CD4-positive, alpha-beta T cell (primary cell): ENCODE measurements around the gene SPEM1. TPM values are rescaled to one million over a fixed set of nuclear protein-coding genes. Genes with fewer than 3 reads are reported as not detected.
A peak's percentile ranks its signal among the peaks of the same experiment; 100 is the strongest.

Experiments
- ATAC-seq: fragments of 200-7000 bp; cut with Tn5 transposase; one replicate; pipeline ENCODE4 v1.10.0; 2022; ENCODE audit warnings: mild to moderate bottlenecking; ENCODE audit not compliant: poor library complexity
- CTCF ChIA-PET: fragments of 350-600 bp; sonication (Branson Sonifier 250); formaldehyde crosslinking; loops from one replicate; lab custom pipeline; 2021; ENCODE audit warnings: antibody characterized with exemption, inconsistent platforms; lab: Charles Lee
- POLR2A ChIA-PET: fragments of 350-600 bp; sonication (Branson Sonifier 250); formaldehyde crosslinking; loops from one replicate; lab custom pipeline; 2021; ENCODE audit warnings: antibody characterized with exemption, inconsistent platforms; lab: Charles Lee
- DNase-seq, 14 experiments: peaks; one replicate each; pipeline ENCODE4 v3.0.0-alpha.2; 2013 to 2020; ENCODE audit warnings: mixed read lengths in 2 of 14
- H3K27ac ChIP-seq, 2 donors: one replicate each; pipeline versions ENCODE4 v1.5.1 to v1.7.0; 2013; ENCODE audit warnings: low read length in 2 of 2, low read depth in 1 of 2, mild to moderate bottlenecking in 1 of 2
- H3K27me3 ChIP-seq, 2 experiments: 1 replicate in 1 of 2; 2 replicates in 1 of 2; pipeline versions ENCODE4 v1.6.1 to v1.7.0; 2013; ENCODE audit warnings: low read length in 2 of 2, control low read depth in 1 of 2, mild to moderate bottlenecking in 1 of 2, moderate library complexity in 1 of 2; ENCODE audit not compliant: insufficient read depth in 2 of 2, control insufficient read depth in 1 of 2
- H3K36me3 ChIP-seq: one replicate; pipeline ENCODE4 v1.6.1; 2013; ENCODE audit warnings: low read length, control low read depth; ENCODE audit not compliant: insufficient read depth
- H3K4me1 ChIP-seq: one replicate; pipeline ENCODE4 v1.6.1; 2013; ENCODE audit warnings: low read length, control low read depth; ENCODE audit not compliant: insufficient read depth
- H3K4me3 ChIP-seq: one replicate; pipeline ENCODE4 v1.5.1; 2013; ENCODE audit warnings: mild to moderate bottlenecking, low read length, moderate library complexity
- H3K9me3 ChIP-seq, 2 experiments: 1 replicate in 1 of 2; 2 replicates in 1 of 2; pipeline versions ENCODE4 v1.6.1 to v1.7.0; 2013; ENCODE audit warnings: low read length in 2 of 2, mild to moderate bottlenecking in 2 of 2, control low read depth in 1 of 2, moderate library complexity in 1 of 2; ENCODE audit not compliant: control insufficient read depth in 1 of 2, insufficient read depth in 1 of 2
- H3K27ac Mint-ChIP-seq: one replicate; pipeline ENCODE4 v1.8.0; 2020; ENCODE audit warnings: mixed read lengths
- H3K27me3 Mint-ChIP-seq: one replicate; pipeline ENCODE4 v1.8.0; 2021; ENCODE audit warnings: mixed read lengths
- H3K36me3 Mint-ChIP-seq: one replicate; pipeline ENCODE4 v1.8.0; 2021; ENCODE audit warnings: low read depth, mixed read lengths
- H3K4me1 Mint-ChIP-seq: one replicate; pipeline ENCODE4 v1.8.0; 2021; ENCODE audit warnings: low read depth, mixed read lengths
- H3K4me3 Mint-ChIP-seq: one replicate; pipeline ENCODE4 v1.8.0; 2020; ENCODE audit warnings: mild to moderate bottlenecking, mixed read lengths
- H3K9me3 Mint-ChIP-seq: one replicate; pipeline ENCODE4 v1.8.0; 2020; ENCODE audit warnings: mixed read lengths
- CTCF ChIP-seq: fragments of 200-600 bp; IDR thresholded peaks from one replicate; pipeline ENCODE4 v1.8.0; 2022; ENCODE audit warnings: antibody characterized with exemption, mild to moderate bottlenecking
- intact Hi-C, 2 experiments: fragments of 100-400 bp; cut with DNase I in 1 of 2; cut with micrococcal nuclease in 1 of 2; formaldehyde crosslinking; loops; one replicate each; pipeline versions ENCODE4 v1.15.1 to v1.9.0; 2023 to 2025; cut with DNase I, micrococcal nuclease
- total RNA-seq, 174 experiments: library from RNA in 2 of 174; stranded (reverse) in 2 of 174; gene quantifications; one replicate each; pipeline ENCODE4 v1.2.3 and lab custom pipeline; 2021 to 2026

Gene SPEM1
- total RNA-seq, 2 experiments from 2014 or later: not detected

- Mint-ChIP-seq H3K27ac (peak overlapping the region; percentile 43), H3K9me3 (no peaks in the 10 kb centered on the region)
These were observed 39.9 kb downstream of the SPEM1 start for GRCh38 chr17:7459961-7460545.

GRCh38 chr17:7460850-7461660 lies 40.9 kb downstream of the SPEM1 start:
- ATAC-seq (no peak), DNase-seq (no peak)
- POLR2A ChIA-PET: interaction anchor here (1.8 to 12.5 kb wide), 3 partner anchors 17 to 123 kb away, joined by 5 to 137 read pairs (median 6); partner anchors contain the start of genes MPDU1, SLC35G6, TMEM102 and ZBTB4
- peaks cover 28% of the 10 kb centered on the region for H3K36me3 Mint-ChIP-seq
- H3K36me3 ChIP-seq: peaks cover 35% of the 10 kb centered on the region
- H3K4me3 Mint-ChIP-seq: no peak overlapping the region
- intact Hi-C loops: loop anchor here in 1 of 2 experiments (2.0 kb wide), 1 partner anchor 16 kb away; no protein-coding TSS in a partner anchor
- H3K27ac Mint-ChIP-seq: peak overlapping the region; percentile 12
- no peak overlapping the region for H3K4me3 ChIP-seq
- H3K27ac ChIP-seq: no peak overlapping the region
- H3K9me3 ChIP-seq: no peaks in the 10 kb centered on the region
- peaks cover 17% of the 10 kb centered on the region for H3K4me1 Mint-ChIP-seq
- H3K27me3 ChIP-seq: no peaks in the 10 kb centered on the region
- no peaks in the 10 kb centered on the region for H3K9me3 Mint-ChIP-seq
- CTCF ChIA-PET: no interaction called here
- TF ChIP-seq CTCF: no peak
- H3K27me3 Mint-ChIP-seq: no peaks in the 10 kb centered on the region
- peaks cover 9% of the 10 kb centered on the region for H3K4me1 ChIP-seq

More at GRCh38 chr17:7459961-7460545, 39.9 kb downstream of the SPEM1 start:
- Histone ChIP-seq H3K9me3 (no peaks in the 10 kb centered on the region), H3K27me3 (no peaks in the 10 kb centered on the region), H3K27ac (no peak overlapping the region), H3K36me3 (peaks cover 27% of the 10 kb centered on the region), H3K4me3 (no peak overlapping the region), H3K4me1 (peaks cover 11% of the 10 kb centered on the region)
- Mint-ChIP-seq H3K4me3 (peak overlapping the region; percentile 56), H3K4me1 (peaks cover 23% of the 10 kb centered on the region), H3K36me3 (peaks cover 29% of the 10 kb centered on the region), H3K27me3 (no peaks in the 10 kb centered on the region)
- DNase-seq: no peak
- intact Hi-C loops: loop anchor here in 1 of 2 experiments (2.0 kb wide), 1 partner anchor 17 kb away; no protein-coding TSS in a partner anchor
- CTCF ChIA-PET: interaction anchor here (0.7 to 2.2 kb wide), 2 partner anchors 23 to 55 kb away, joined by 5 to 7 read pairs; no protein-coding TSS in a partner anchor
- no peak for ATAC-seq
- POLR2A ChIA-PET: interaction anchor here (1.8 to 12.5 kb wide), 3 partner anchors 18 to 124 kb away, joined by 5 to 137 read pairs (median 6); partner anchors contain the start of genes MPDU1, SLC35G6, TMEM102 and ZBTB4
- no peak for TF ChIP-seq CTCF

- H3K9me3 ChIP-seq: no peaks in the 10 kb centered on the region
- Mint-ChIP-seq H3K4me1 (peaks cover under 1% of the 10 kb centered on the region), H3K27ac (no peak overlapping the region), H3K9me3 (no peaks in the 10 kb centered on the region), H3K27me3 (no peaks in the 10 kb centered on the region), H3K36me3 (peaks cover 45% of the 10 kb centered on the region), H3K4me3 (no peak overlapping the region)
- peaks cover 36% of the 10 kb centered on the region for H3K36me3 ChIP-seq
- H3K27me3 ChIP-seq: no peaks in the 10 kb centered on the region
- no peak overlapping the region for H3K27ac ChIP-seq
- H3K4me3 ChIP-seq: no peak overlapping the region
- no peak for TF ChIP-seq CTCF
- ATAC-seq (no peak), DNase-seq (peak in 1 of 14 experiments; percentile 19)
- H3K4me1 ChIP-seq: peaks cover 1% of the 10 kb centered on the region
- intact Hi-C loops: no loop called here
- CTCF ChIA-PET: interaction anchor here (0.9 kb wide), 1 partner anchor 26 kb away, joined by 4 read pairs; no protein-coding TSS in a partner anchor
- POLR2A ChIA-PET: interaction anchor here (12.5 kb wide), 1 partner anchor 16 kb away, joined by 137 read pairs; the partner anchor contains the start of genes SLC35G6 and ZBTB4
These were observed 42.6 kb downstream of the SPEM1 start for GRCh38 chr17:7462474-7463371.
